ENCODE measurements around the gene PCAT6. TPM values are rescaled to one million over a fixed set of nuclear protein-coding genes. Genes with fewer than 3 reads are reported as not detected.

Gene PCAT6
- total RNA-seq = 0.22 TPM in 1 of 2 replicates, not detected in the other

GRCh38 chr1:202810615-202811295 is at the start of gene PCAT6:
Gene PCAT6 (plus strand): TSS chr1:202810954.

GRCh38 chr1:202807926-202808757 is 2.6 kb upstream of the PCAT6 start, which contains the start of gene KDM5B:
Gene KDM5B (minus strand): TSS chr1:202808421. CDS start chr1:202808305, 116 bp downstream.

Other genes with a start within 250 kb of the PCAT6 start
- not detected in 2 replicates for gene SYT2, start 100.5 kb upstream of the PCAT6 start, total RNA-seq
- 50.5 and 72.0 TPM in 2 replicates for gene KDM5B, start 2.5 kb upstream of the PCAT6 start, total RNA-seq
- gene RABIF, start 78.2 kb downstream of the PCAT6 start, total RNA-seq = 9.0 and 12.0 TPM in 2 replicates
- 21.6 and 27.1 TPM in 2 replicates for gene KLHL12, start 116.3 kb downstream of the PCAT6 start, total RNA-seq
- 88.4 and 117 TPM in 2 replicates for gene ADIPOR1, start 147.4 kb downstream of the PCAT6 start, total RNA-seq
- gene CYB5R1, start 156.3 kb downstream of the PCAT6 start, total RNA-seq = 31.3 and 37.7 TPM in 2 replicates
- gene TMEM183A, start 196.4 kb downstream of the PCAT6 start, total RNA-seq = 63.6 and 81.1 TPM in 2 replicates
- gene PPFIA4, start 215.5 kb downstream of the PCAT6 start, total RNA-seq = 0.11 and 0.17 TPM in 2 replicates

Data from dermis lymphatic vessel endothelial cell (primary cell).